GM23338 (cell line): ENCODE data around the gene STX1A. TPM values are rescaled to one million over a fixed set of nuclear protein-coding genes. Genes with fewer than 3 reads are reported as not detected.

Experiments used
- ATAC-seq: fragments of 200-7000 bp; cut with Tn5 transposase; 3 replicates; pipeline ENCODE4 v1.9.1; 2020
- DNase-seq: peaks from one replicate; pipeline ENCODE4 v3.0.0-alpha.2; 2015; ENCODE audit warnings: low spot score
- H2AFZ ChIP-seq: fragments of 200-600 bp; sonication (generic); 2 replicates; pipeline ENCODE4 v1.8.0; 2016; ENCODE audit warnings: antibody characterized with exemption, mild to moderate bottlenecking, moderate library complexity
- H3F3A ChIP-seq: fragments of 200-600 bp; sonication (generic); replicated peaks from 2 replicates; pipeline ENCODE4 v1.8.0; 2017; ENCODE audit warnings: antibody characterized with exemption, mixed run types, low read depth
- H3K27ac ChIP-seq: fragments of 200-600 bp; sonication (generic); 2 replicates; pipeline ENCODE4 v1.6.1; 2016; ENCODE audit warnings: low read depth
- H3K27me3 ChIP-seq: fragments of 200-600 bp; sonication (generic); 2 replicates; pipeline ENCODE4 v1.8.0; 2016; ENCODE audit warnings: mild to moderate bottlenecking, mixed run types, moderate library complexity; ENCODE audit not compliant: insufficient read depth
- H3K36me3 ChIP-seq: fragments of 200-600 bp; sonication (generic); 2 replicates; pipeline ENCODE4 v1.8.0; 2016; ENCODE audit warnings: mild to moderate bottlenecking; ENCODE audit not compliant: insufficient read depth
- H3K4me1 ChIP-seq: fragments of 200-600 bp; sonication (generic); 2 replicates; pipeline ENCODE4 v1.8.0; 2016; ENCODE audit warnings: mild to moderate bottlenecking, moderate library complexity; ENCODE audit not compliant: insufficient read depth
- H3K4me2 ChIP-seq: fragments of 200-600 bp; sonication (generic); 2 replicates; pipeline ENCODE4 v1.7.1; 2017; ENCODE audit warnings: mixed run types
- H3K4me3 ChIP-seq: fragments of 200-600 bp; sonication (generic); 2 replicates; pipeline ENCODE4 v1.6.1; 2016; ENCODE audit warnings: mixed run types
- H3K79me2 ChIP-seq: fragments of 200-600 bp; sonication (generic); replicated peaks from 2 replicates; pipeline ENCODE4 v1.8.0; 2017; ENCODE audit warnings: mild to moderate bottlenecking; ENCODE audit not compliant: insufficient read depth
- H3K9me2 ChIP-seq: fragments of 200-600 bp; sonication (generic); 2 replicates; pipeline ENCODE4 v1.8.0; 2017; ENCODE audit not compliant: insufficient read depth
- H4K20me1 ChIP-seq: fragments of 200-600 bp; sonication (generic); replicated peaks from 2 replicates; pipeline ENCODE4 v1.8.0; 2017; ENCODE audit warnings: mild to moderate bottlenecking; ENCODE audit not compliant: insufficient read depth
- H3K27ac Mint-ChIP-seq: 2 replicates; pipeline ENCODE4 v1.8.0; 2020; ENCODE audit warnings: inconsistent platforms, mild to moderate bottlenecking, moderate library complexity, mixed read lengths
- H3K27me3 Mint-ChIP-seq: 3 replicates; pipeline ENCODE4 v1.8.0; 2022; ENCODE audit warnings: low read depth, mild to moderate bottlenecking, moderate library complexity, mixed read lengths, inconsistent platforms; ENCODE audit not compliant: insufficient read depth, poor library complexity
- H3K36me3 Mint-ChIP-seq: 3 replicates; pipeline ENCODE4 v1.8.0; 2021; ENCODE audit warnings: low read depth, mild to moderate bottlenecking, inconsistent platforms, moderate library complexity, mixed read lengths
- H3K4me1 Mint-ChIP-seq: 3 replicates; pipeline ENCODE4 v1.8.0; 2020; ENCODE audit warnings: mild to moderate bottlenecking, inconsistent platforms, mixed read lengths
- H3K4me3 Mint-ChIP-seq: 3 replicates; pipeline ENCODE4 v1.8.0; 2021; ENCODE audit warnings: moderate library complexity, mild to moderate bottlenecking, inconsistent platforms, mixed read lengths
- H3K9me3 Mint-ChIP-seq: 3 replicates; pipeline ENCODE4 v1.8.0; 2020; ENCODE audit warnings: moderate library complexity, mild to moderate bottlenecking, inconsistent platforms, mixed read lengths
- EZH2 ChIP-seq: fragments of 200-600 bp; sonication (generic); IDR thresholded peaks from one replicate; pipeline ENCODE4 v1.8.0; 2017; ENCODE audit warnings: antibody characterized with exemption, mild to moderate bottlenecking, low read depth; ENCODE audit not compliant: unreplicated experiment
- EZH2phosphoT487 ChIP-seq: fragments of 200-600 bp; sonication (generic); IDR thresholded peaks from one replicate; pipeline ENCODE4 v1.8.1; 2018; ENCODE audit warnings: antibody characterized with exemption; ENCODE audit not compliant: unreplicated experiment
- STAT1 ChIP-seq: IDR thresholded peaks from one replicate; pipeline ENCODE4 v1.6.1; 2016; ENCODE audit warnings: antibody characterized with exemption; ENCODE audit not compliant: unreplicated experiment
- ZNF114 ChIP-seq: fragments of 250-450 bp; sonication (Bioruptor Pico); IDR thresholded peaks from 2 replicates; pipeline ENCODE4 v1.5.0; 2020; ENCODE audit warnings: mild to moderate bottlenecking, moderate library complexity
- ZNF331 ChIP-seq: fragments of 250-450 bp; sonication (Bioruptor Pico); IDR thresholded peaks from 2 replicates; pipeline ENCODE4 v1.5.0; 2020; ENCODE audit warnings: low read depth, mild to moderate bottlenecking, moderate library complexity
- polyA plus RNA-seq: library from polyadenylated mRNA; unstranded; fragments of >200 nt; fragmentation: Nextera tagmentation; extraction: Ambion mirVana; gene quantifications from 2 replicates; pipeline ENCODE4 v1.2.1, GENCODE V29; 2016
- total RNA-seq: library from RNA; depleted of rRNA; stranded (reverse); fragments of >200 nt; shearing (Covaris generic); gene quantifications from 2 replicates; pipeline ENCODE4 v1.2.3, GENCODE V29; 2014
- TF ChIP-seq, protein P1 (sequence below): fragments of 250-450 bp; sonication (Bioruptor Pico); IDR thresholded peaks from 2 replicates; pipeline ENCODE4 v1.5.0; 2020; ENCODE audit warnings: mild to moderate bottlenecking, moderate library complexity

The STX1A gene
- total and polyA plus RNA-seq, 2 experiments from 2014 or later: 9.1 to 19.8 TPM

DNA sequence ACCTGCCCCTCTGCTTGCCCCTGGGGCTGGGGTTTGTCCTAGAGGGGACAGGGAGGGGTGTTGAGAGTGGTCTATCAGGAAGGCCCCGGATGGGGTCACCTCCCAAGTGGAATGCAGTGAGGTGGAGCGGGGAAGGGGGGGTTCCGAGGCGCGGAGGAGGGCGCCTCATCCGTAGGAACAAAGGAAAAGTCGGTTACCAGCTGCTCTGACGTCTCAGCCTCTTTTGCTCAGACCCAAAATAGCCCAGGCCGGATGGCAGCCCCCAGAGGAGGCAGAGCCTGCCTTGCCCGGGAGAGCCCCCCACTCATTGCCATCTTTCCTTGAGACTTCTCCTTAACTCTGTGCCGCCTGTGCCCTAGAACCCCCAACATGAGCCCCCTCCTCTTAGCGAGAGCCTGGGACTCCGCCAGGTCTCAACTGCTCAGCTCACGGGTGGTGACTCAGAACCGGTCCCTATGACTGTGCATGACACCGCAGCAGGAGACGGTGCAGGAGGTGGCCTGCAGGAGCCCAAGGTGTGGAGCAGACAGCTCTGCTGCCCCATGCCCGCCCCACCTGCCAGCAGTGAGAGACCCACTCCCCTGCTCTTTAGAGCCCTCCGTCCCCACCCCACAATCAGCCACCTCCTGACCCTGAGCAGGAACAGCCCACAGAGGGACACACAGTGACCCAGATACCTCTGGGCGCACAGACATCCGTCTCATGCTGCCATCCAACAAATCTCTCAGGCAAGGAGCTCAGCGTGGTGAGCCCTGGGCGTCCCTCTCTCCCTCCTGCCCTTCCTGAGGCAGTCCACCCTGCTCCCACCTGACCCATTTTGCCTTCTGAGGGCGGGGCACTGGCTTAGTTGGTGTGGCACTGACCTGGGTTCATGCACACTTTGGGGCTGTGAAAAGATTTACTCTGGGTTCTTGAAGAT is 13.1 kb downstream of the STX1A start (continued):
- TF ChIP-seq, protein P1, sequence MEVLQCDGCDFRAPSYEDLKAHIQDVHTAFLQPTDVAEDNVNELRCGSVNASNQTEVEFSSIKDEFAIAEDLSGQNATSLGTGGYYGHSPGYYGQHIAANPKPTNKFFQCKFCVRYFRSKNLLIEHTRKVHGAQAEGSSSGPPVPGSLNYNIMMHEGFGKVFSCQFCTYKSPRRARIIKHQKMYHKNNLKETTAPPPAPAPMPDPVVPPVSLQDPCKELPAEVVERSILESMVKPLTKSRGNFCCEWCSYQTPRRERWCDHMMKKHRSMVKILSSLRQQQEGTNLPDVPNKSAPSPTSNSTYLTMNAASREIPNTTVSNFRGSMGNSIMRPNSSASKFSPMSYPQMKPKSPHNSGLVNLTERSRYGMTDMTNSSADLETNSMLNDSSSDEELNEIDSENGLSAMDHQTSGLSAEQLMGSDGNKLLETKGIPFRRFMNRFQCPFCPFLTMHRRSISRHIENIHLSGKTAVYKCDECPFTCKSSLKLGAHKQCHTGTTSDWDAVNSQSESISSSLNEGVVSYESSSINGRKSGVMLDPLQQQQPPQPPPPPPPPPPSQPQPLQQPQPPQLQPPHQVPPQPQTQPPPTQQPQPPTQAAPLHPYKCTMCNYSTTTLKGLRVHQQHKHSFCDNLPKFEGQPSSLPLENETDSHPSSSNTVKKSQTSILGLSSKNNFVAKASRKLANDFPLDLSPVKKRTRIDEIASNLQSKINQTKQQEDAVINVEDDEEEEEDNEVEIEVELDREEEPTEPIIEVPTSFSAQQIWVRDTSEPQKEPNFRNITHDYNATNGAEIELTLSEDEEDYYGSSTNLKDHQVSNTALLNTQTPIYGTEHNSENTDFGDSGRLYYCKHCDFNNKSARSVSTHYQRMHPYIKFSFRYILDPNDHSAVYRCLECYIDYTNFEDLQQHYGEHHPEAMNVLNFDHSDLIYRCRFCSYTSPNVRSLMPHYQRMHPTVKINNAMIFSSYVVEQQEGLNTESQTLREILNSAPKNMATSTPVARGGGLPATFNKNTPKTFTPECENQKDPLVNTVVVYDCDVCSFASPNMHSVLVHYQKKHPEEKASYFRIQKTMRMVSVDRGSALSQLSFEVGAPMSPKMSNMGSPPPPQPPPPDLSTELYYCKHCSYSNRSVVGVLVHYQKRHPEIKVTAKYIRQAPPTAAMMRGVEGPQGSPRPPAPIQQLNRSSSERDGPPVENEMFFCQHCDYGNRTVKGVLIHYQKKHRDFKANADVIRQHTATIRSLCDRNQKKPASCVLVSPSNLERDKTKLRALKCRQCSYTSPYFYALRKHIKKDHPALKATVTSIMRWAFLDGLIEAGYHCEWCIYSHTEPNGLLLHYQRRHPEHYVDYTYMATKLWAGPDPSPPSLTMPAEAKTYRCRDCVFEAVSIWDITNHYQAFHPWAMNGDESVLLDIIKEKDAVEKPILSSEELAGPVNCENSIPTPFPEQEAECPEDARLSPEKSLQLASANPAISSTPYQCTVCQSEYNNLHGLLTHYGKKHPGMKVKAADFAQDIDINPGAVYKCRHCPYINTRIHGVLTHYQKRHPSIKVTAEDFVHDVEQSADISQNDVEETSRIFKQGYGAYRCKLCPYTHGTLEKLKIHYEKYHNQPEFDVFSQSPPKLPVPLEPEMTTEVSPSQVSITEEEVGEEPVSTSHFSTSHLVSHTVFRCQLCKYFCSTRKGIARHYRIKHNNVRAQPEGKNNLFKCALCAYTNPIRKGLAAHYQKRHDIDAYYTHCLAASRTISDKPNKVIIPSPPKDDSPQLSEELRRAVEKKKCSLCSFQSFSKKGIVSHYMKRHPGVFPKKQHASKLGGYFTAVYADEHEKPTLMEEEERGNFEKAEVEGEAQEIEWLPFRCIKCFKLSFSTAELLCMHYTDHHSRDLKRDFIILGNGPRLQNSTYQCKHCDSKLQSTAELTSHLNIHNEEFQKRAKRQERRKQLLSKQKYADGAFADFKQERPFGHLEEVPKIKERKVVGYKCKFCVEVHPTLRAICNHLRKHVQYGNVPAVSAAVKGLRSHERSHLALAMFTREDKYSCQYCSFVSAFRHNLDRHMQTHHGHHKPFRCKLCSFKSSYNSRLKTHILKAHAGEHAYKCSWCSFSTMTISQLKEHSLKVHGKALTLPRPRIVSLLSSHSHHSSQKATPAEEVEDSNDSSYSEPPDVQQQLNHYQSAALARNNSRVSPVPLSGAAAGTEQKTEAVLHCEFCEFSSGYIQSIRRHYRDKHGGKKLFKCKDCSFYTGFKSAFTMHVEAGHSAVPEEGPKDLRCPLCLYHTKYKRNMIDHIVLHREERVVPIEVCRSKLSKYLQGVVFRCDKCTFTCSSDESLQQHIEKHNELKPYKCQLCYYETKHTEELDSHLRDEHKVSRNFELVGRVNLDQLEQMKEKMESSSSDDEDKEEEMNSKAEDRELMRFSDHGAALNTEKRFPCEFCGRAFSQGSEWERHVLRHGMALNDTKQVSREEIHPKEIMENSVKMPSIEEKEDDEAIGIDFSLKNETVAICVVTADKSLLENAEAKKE (CRISPR knock-in tag): no peak
- no peak for TF ChIP-seq ZNF114 (CRISPR knock-in tag)

- Mint-ChIP-seq H3K27me3 (peaks cover 15% of the 10 kb centered on the region), H3K9me3 (no peaks in the 10 kb centered on the region; the same call in 2 of the 3 replicates), H3K4me1 (peaks cover 33% of the 10 kb centered on the region), H3K36me3 (peaks cover 10% of the 10 kb centered on the region), H3K4me3 (no peak overlapping the region), H3K27ac (no peak overlapping the region)
- Histone ChIP-seq H3K27me3 (no peaks in the 10 kb centered on the region), H2AFZ (no peak overlapping the region), H3K36me3 (no peaks in the 10 kb centered on the region), H3F3A (0 out of 2 replicates have a peak, but pooled peaks cover 5% of the 10 kb centered on the region), H3K79me2 (no peaks in the 10 kb centered on the region), H3K4me3 (no peak overlapping the region), H3K27ac (no peak overlapping the region), H4K20me1 (no peaks in the 10 kb centered on the region), H3K9me2 (no peaks in the 10 kb centered on the region), H3K4me1 (peaks cover 15% of the 10 kb centered on the region), H3K4me2 (no peak overlapping the region)
- DNase-seq: no peak
- ATAC-seq: no peak
- no peak for TF ChIP-seq EZH2
- TF ChIP-seq ZNF331 (CRISPR knock-in tag): no peak
- TF ChIP-seq, protein P1 (CRISPR knock-in tag): no peak
- TF ChIP-seq STAT1: no peak
- TF ChIP-seq ZNF114 (CRISPR knock-in tag): no peak
- no peak for TF ChIP-seq EZH2phosphoT487
Observed at GRCh38 chr7:73705551-73705920, 13.9 kb downstream of the STX1A start.
